MV-4-11 (cell line): ENCODE results near the gene KCNK3.

Source experiments
- DNase-seq: peaks from one replicate; lab custom pipeline; 2025; lab: John Stamatoyannopoulos, UW

The KCNK3 gene

GRCh38 chr2:26691881-26692278, 642 bp upstream of the KCNK3 start:
- DNase-seq: no peak

- no peak for DNase-seq
Observed at GRCh38 chr2:26692897-26693849, 651 bp downstream of the KCNK3 start.

GRCh38 chr2:26694001-26694400, 1.5 kb downstream of the KCNK3 start:
- no peak for DNase-seq

- DNase-seq: peak; percentile 16
Observed at GRCh38 chr2:26696351-26696816, 3.9 kb downstream of the KCNK3 start.

- no peak for DNase-seq
Observed at GRCh38 chr2:26697425-26697824, 4.9 kb downstream of the KCNK3 start.

GRCh38 chr2:26699295-26699694, 6.8 kb downstream of the KCNK3 start:
- DNase-seq: no peak

GRCh38 chr2:26700078-26700477, 7.6 kb downstream of the KCNK3 start:
- DNase-seq: no peak

GRCh38 chr2:26701596-26701995, 9.1 kb downstream of the KCNK3 start:
- no peak for DNase-seq

- DNase-seq: no peak
Observed at GRCh38 chr2:26702025-26702424, 9.5 kb downstream of the KCNK3 start.

- no peak for DNase-seq
Observed at GRCh38 chr2:26704441-26704977, 12.0 kb downstream of the KCNK3 start.

GRCh38 chr2:26705126-26705525, 12.6 kb downstream of the KCNK3 start:
- DNase-seq: no peak

- DNase-seq: no peak
Observed at GRCh38 chr2:26706093-26706492, 13.6 kb downstream of the KCNK3 start.

- no peak for DNase-seq
Observed at GRCh38 chr2:26706616-26707473, 14.3 kb downstream of the KCNK3 start.

- DNase-seq: no peak
Observed at GRCh38 chr2:26707747-26708146, 15.2 kb downstream of the KCNK3 start.

GRCh38 chr2:26708457-26708856, 15.9 kb downstream of the KCNK3 start:
- DNase-seq: no peak

GRCh38 chr2:26709323-26710110, 17.0 kb downstream of the KCNK3 start:
- no peak for DNase-seq

GRCh38 chr2:26710145-26710544, 17.6 kb downstream of the KCNK3 start:
- DNase-seq: no peak

- no peak for DNase-seq
Observed at GRCh38 chr2:26710743-26711456, 18.4 kb downstream of the KCNK3 start.

GRCh38 chr2:26711457-26712161, 19.1 kb downstream of the KCNK3 start:
- no peak for DNase-seq
